Hematopoietic multipotent progenitor cell (in vitro differentiated cells): ENCODE measurements around the gene RCE1. TPM values are rescaled to one million over a fixed set of nuclear protein-coding genes. Genes with fewer than 3 reads are reported as not detected.

Experiments used
- DNase-seq, 3 donors: peaks; one replicate each; pipeline ENCODE4 v3.0.0-alpha.2; 2011 to 2015; ENCODE audit warnings: low read depth in 2 of 3, low spot score in 2 of 3
- total RNA-seq: library from RNA; depleted of rRNA; stranded (reverse); fragments of >200 nt; gene quantifications from one replicate; pipeline ENCODE4 v1.2.3, GENCODE V29; 2012

RCE1 gene
- total RNA-seq, 1 donor: 30.4 TPM

DNA sequence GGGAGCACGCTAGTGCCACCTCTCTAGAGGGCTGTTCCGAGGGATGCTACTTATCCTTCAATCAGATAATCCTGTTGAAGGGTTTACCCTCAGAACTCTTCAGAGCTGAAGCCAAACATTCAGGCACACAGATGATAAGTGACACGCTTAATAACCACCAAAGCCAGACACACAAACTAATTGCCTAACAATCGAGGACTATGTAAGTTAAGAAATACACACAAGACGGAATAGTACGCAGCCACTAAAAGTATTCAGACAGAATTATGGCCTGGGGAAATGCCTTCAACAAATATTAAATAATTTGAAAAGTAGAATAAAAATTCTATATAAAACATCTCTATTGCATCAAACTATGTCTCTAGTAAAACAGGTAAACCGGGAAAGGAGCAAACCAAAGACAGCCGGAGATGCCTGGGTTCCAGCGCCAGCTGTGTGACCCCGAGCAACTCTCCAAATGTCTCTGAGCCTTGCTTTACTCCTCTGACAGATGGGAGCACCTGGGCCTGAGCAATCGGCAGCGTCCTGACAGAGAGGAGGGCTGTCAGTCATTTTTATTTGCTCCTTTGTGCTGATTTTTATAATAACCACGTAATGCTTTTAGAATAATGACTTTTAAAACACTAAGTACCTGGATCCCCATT is 25.0 kb downstream of the RCE1 start:
- DNase-seq: no peak

DNA sequence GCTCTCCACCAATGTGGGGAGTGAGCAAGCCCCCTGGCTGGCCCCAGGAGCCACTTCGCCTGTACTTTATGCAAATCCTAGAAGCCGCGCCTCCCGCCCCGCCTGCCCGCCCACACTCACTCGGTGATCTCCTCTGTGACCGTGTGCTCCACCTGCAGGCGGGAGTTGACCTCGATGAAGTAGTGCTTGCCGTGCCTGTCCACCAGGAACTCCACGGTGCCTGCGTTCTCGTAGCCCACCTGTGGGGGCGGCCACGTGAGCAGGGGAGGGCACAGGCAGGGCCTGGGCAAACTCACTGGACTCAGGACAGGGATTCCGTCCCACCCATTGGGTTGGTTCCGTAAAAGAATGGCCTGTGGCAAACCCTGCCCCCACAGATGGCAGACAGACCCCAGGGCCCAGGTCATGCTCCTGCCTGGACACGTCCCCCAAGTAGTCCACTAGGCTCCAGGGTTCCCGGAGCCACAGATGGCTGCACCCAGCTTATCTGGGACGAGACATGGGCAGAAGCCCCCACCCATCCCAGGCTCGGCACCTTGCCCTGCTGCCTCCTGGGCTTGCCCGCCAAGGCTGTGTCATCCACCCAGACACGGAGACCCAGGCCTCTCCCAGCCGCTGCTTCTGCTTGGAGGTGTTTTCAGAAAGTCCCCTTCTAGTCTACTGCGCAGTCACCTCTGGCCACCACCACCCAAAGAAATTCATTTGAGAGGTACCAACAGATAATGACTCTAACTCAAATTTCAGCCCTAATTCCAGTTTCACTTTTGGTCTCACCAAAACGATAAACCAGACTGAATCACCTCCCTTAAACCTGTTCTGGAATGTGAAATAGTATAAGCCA is 25.7 kb downstream of the RCE1 start:
- peak; percentile 43 to 91 (median 88) for DNase-seq

DNA sequence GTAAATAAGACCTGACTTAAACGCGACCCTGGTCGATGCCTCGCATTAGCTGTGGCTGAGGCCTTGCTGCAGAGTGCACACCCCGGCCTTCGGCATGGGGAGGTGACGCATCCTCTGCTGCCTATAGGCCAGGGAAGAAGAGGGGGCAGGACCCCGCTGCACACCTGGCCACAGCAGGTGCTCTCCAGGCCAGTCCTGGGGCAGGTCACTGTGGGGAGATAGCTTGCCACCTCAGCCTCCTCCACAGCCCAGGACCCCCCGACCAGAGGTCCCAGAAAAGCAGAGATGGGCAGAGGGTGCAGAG is 26.3 kb downstream of the RCE1 start:
- DNase-seq: no peak

- no peak for DNase-seq
These were observed 26.9 kb downstream of the RCE1 start for GRCh38 chr11:66870131-66870530.

GRCh38 chr11:66870616-66871520 is 27.6 kb downstream of the RCE1 start:
- no peak for DNase-seq

DNA sequence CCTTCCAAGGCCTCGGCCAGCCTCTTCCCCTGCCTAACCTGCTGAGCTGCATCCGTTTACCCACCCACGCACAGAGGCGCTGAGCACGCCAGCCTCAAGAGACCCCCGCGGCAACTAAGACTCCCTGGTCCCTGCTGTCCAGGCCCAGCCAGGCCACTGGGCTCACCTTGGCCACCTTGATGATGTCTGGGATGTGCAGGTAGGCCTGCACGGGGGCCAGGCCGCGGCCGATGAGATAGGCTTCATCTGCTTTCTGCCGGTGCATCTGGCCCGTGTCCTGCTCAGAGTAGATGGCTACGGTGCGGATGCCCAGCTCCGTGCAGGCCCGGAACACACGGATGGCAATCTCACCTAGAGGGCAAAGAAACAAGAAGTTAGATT is 28.3 kb downstream of the RCE1 start:
- no peak for DNase-seq

GRCh38 chr11:66874232-66874631 is 31.0 kb downstream of the RCE1 start:
- DNase-seq: no peak

- no peak for DNase-seq
These were observed 32.1 kb downstream of the RCE1 start for GRCh38 chr11:66875378-66875777.

- no peak for DNase-seq
These were observed 34.5 kb downstream of the RCE1 start for GRCh38 chr11:66877588-66878385.

DNA sequence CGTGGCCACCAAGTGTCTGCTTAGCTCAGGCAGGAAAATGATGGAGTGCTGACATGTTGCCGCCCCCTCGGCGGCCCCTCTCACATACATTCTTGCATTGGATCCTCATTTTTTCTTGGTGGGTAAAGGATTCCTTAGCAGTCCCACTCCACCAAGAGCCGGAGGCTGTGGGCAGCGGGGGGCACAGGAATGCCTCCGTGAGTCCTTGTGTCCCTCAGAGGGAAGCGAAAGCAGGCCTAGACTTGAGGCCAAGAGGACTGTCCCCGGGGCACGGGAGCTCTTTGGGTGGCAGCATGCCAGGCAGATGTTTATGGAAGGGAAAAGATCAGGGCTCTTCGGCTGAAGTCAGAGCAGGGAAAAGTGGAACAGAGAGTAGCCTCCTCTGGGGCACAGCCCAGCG is 35.2 kb downstream of the RCE1 start:
- no peak for DNase-seq

DNA sequence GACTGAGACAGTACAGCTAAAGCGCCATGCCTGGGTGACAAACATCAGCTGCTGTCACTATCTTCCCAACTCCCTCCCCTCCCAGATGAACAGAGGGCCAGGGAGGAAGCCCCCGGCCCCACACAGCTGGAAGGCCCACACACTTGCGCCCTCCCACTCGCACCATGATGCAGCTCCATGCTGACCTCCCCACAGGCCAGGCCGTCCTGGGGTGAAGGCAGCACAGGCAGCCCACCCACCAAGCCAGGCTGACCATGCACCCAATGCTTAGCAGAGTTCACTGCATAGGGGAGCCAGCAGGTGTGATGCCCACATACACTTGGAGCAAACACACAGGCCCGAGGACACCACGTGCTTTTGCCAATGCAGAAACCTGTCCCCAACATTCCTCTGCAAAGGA is 35.8 kb downstream of the RCE1 start:
- no peak for DNase-seq

GRCh38 chr11:66879583-66879982 is 36.3 kb downstream of the RCE1 start:
- no peak for DNase-seq

- DNase-seq: no peak
These were observed 36.8 kb downstream of the RCE1 start for GRCh38 chr11:66879999-66880398.

GRCh38 chr11:66880496-66881450 is 37.5 kb downstream of the RCE1 start:
- DNase-seq: peak in 1 of 3 donors; percentile 43

DNA sequence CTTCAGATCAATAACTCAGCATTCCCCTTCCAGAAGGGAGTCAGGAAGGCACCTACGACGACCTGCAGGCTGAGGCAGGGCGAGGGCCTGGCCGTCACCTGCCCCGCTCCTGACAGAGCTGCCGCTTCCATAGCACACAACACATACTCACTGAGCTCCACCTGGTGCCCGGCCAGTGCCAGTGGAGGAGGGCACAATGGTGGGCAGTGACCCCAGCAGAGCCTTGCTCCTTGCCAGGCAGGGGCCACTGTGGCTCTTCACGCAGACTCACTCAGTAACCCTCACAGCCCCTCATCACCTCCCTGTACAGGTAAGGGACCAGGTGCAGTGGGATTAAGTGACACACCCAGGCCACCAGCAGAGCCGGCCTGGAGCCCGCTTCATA is 38.2 kb downstream of the RCE1 start:
- no peak for DNase-seq

DNA sequence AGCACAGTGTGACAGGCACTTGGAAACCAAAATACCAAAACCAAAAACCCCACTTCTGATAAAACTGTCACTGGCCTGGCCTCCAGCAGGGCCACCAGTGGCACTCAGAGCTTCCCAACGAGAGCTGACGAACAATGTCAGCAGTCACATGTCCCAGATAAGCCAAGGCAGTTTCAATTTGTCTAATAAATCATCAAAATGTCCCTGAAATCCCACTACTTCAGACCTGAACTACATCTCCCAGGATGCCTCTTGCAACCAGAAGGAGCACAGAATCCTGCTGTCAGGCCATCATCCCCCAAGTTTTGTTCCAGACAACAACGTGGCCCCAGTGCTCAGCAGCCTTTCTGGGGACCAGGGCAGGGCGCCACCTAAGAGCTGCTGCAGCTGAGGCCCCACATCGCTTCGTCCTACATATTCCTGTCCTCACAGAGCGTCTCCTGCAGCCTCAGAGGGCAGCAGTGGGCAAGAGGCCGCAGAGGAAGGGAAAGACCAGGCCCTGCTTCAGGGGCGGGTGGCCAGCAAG is 38.7 kb downstream of the RCE1 start:
- no peak for DNase-seq

DNA sequence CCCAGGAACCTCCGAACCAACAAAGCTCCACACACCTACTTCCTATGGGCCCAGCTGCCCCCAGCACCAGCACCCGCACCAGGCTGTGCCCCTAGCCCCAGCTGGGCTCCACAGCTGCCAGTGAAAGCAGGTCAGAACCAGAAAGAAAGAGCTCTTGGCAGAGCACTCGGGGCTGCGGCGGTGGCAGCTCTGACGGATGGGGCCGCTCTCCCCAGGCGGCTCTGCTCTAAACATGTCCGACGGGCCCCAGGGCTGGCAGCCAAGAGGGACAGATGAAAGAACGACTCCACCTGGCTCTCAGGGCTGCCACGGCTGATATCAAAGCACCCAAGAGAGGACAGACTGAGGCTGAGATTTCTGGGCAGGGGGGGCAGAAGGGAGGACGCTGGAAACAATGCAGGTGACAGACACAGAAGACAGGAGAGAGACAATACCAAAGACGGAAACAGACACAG is 39.3 kb downstream of the RCE1 start:
- DNase-seq: no peak

- peak in 2 of 3 donors; percentile 48 to 57 for DNase-seq
These were observed 40.0 kb downstream of the RCE1 start for GRCh38 chr11:66883016-66883965.
